B cell (primary cell): ENCODE results near the gene SREBF1. TPM values are rescaled to one million over a fixed set of nuclear protein-coding genes. Genes with fewer than 3 reads are reported as not detected.
A peak's percentile ranks its signal among the peaks of the same experiment; 100 is the strongest.

Experiments
- ATAC-seq: fragments of 200-7000 bp; cut with Tn5 transposase; one replicate; pipeline ENCODE4 v1.10.0; 2021; ENCODE audit warnings: low read depth, mild to moderate bottlenecking, moderate number of reproducible peaks, moderate library complexity
- CTCF ChIA-PET: fragments of 350-600 bp; sonication (Branson Sonifier 250); formaldehyde crosslinking; loops from one replicate; lab custom pipeline; 2021; ENCODE audit warnings: antibody characterized with exemption, inconsistent platforms; lab: Charles Lee
- POLR2A ChIA-PET: fragments of 350-600 bp; sonication (Branson Sonifier 250); formaldehyde crosslinking; loops from one replicate; lab custom pipeline; 2021; ENCODE audit warnings: antibody characterized with exemption; lab: Charles Lee
- DNase-seq: peaks from one replicate; pipeline ENCODE4 v3.0.0; 2013
- H2AFZ ChIP-seq: 2 replicates; pipeline ENCODE4 v1.6.1; 2012; ENCODE audit warnings: mild to moderate bottlenecking, low read depth, low read length; ENCODE audit not compliant: insufficient read depth, poor library complexity, severe bottlenecking
- H3K27ac ChIP-seq, 2 donors: 1 replicate in 1 of 2; 2 replicates in 1 of 2; pipeline ENCODE4 v1.5.1; 2012 to 2013; ENCODE audit warnings: low read length in 2 of 2, mild to moderate bottlenecking in 2 of 2, moderate library complexity in 1 of 2
- H3K27me3 ChIP-seq, 4 experiments: fragments of 200-600 bp in 1 of 4; sonication (generic) in 1 of 4; replicated peaks in 1 of 4; 1 replicate in 2 of 4; 2 replicates in 2 of 4; pipeline versions ENCODE4 v1.6.1 to v1.7.0; 2013 to 2016; ENCODE audit warnings: low read length in 3 of 4, mild to moderate bottlenecking in 2 of 4, mixed read lengths in 1 of 4, moderate library complexity in 1 of 4; ENCODE audit not compliant: insufficient read depth in 4 of 4, control insufficient read depth in 3 of 4; ENCODE audit errors: control extremely low read depth in 1 of 4
- H3K36me3 ChIP-seq, 2 experiments: replicated peaks in 1 of 2; 1 replicate in 1 of 2; 2 replicates in 1 of 2; pipeline versions ENCODE4 v1.6.1 to v1.7.1; 2013; ENCODE audit warnings: low read length in 1 of 2; ENCODE audit not compliant: insufficient read depth in 2 of 2, control insufficient read depth in 1 of 2; ENCODE audit errors: control extremely low read depth in 1 of 2, extremely low read depth in 1 of 2
- H3K4me1 ChIP-seq, 2 donors: fragments of 200-600 bp in 1 of 2; sonication (generic) in 1 of 2; 1 replicate in 1 of 2; 2 replicates in 1 of 2; pipeline versions ENCODE4 v1.5.1 to v1.6.1; 2013 to 2017; ENCODE audit warnings: low read length in 2 of 2; ENCODE audit not compliant: control insufficient read depth in 2 of 2, insufficient read depth in 2 of 2
- H3K4me2 ChIP-seq: replicated peaks from 2 replicates; pipeline ENCODE3; 2012; ENCODE audit warnings: mild to moderate bottlenecking, low read depth, low read length; ENCODE audit not compliant: poor library complexity, severe bottlenecking
- H3K4me3 ChIP-seq, 5 experiments: fragments of 200-600 bp in 1 of 5; sonication (generic) in 1 of 5; 1 replicate in 3 of 5; 2 replicates in 2 of 5; pipeline versions ENCODE4 v1.5.1 to v1.7.0; 2011 to 2016; ENCODE audit warnings: low read length in 4 of 5, mild to moderate bottlenecking in 4 of 5, low read depth in 2 of 5, control low read depth in 1 of 5, moderate library complexity in 1 of 5; ENCODE audit not compliant: insufficient read depth in 1 of 5; ENCODE audit errors: control extremely low read depth in 1 of 5, extremely low read depth in 1 of 5
- H3K79me2 ChIP-seq: fragments of 200-600 bp; sonication (generic); one replicate; pipeline ENCODE4 v1.6.0; 2016; ENCODE audit warnings: low read length; ENCODE audit not compliant: control insufficient read depth, insufficient read depth
- H3K9ac ChIP-seq: fragments of 200-600 bp; sonication (generic); 2 replicates; pipeline ENCODE4 v1.6.1; 2017; ENCODE audit warnings: mild to moderate bottlenecking, low read length, moderate library complexity
- H3K9me3 ChIP-seq, 3 donors: one replicate each; pipeline versions ENCODE4 v1.6.1 to v1.7.1; 2013; ENCODE audit warnings: low read length in 2 of 3; ENCODE audit not compliant: control insufficient read depth in 2 of 3, insufficient read depth in 1 of 3; ENCODE audit errors: control extremely low read depth in 1 of 3
- H4K20me1 ChIP-seq: 2 replicates; pipeline ENCODE4 v1.6.0; 2012; ENCODE audit warnings: mild to moderate bottlenecking, low read length; ENCODE audit not compliant: insufficient read depth, control insufficient read depth, poor library complexity, severe bottlenecking
- H3K27ac Mint-ChIP-seq: one replicate; pipeline ENCODE4 v1.8.0; 2021; ENCODE audit warnings: mixed read lengths
- H3K27me3 Mint-ChIP-seq: one replicate; pipeline ENCODE4 v1.8.0; 2021; ENCODE audit warnings: mixed read lengths
- H3K4me1 Mint-ChIP-seq: one replicate; pipeline ENCODE4 v1.8.0; 2021; ENCODE audit warnings: mixed read lengths
- H3K4me3 Mint-ChIP-seq: one replicate; pipeline ENCODE4 v1.8.0; 2021; ENCODE audit warnings: mixed read lengths
- H3K9me3 Mint-ChIP-seq: one replicate; pipeline ENCODE4 v1.8.0; 2022; ENCODE audit warnings: mixed read lengths; ENCODE audit not compliant: insufficient read depth
- CTCF ChIP-seq: fragments of 200-600 bp; IDR thresholded peaks from one replicate; pipeline ENCODE4 v1.8.0; 2022; ENCODE audit warnings: antibody characterized with exemption, mild to moderate bottlenecking
- EZH2 ChIP-seq: IDR thresholded peaks from 2 replicates; pipeline ENCODE4 v1.6.1; 2012; ENCODE audit warnings: borderline replicate concordance, low read depth, mild to moderate bottlenecking, moderate library complexity, low read length; ENCODE audit not compliant: insufficient read depth, poor library complexity, severe bottlenecking
- WGBS: methylation state at CpG from one replicate; pipeline ENCODE4 v1.1.5; 2013; ENCODE audit warnings: missing lambda C conversion rate; ENCODE audit not compliant: insufficient coverage; 5-methylcytosine and 5-hydroxymethylcytosine counted together
- intact Hi-C: fragments of 100-400 bp; cut with micrococcal nuclease; formaldehyde crosslinking; loops from one replicate; pipeline ENCODE4 v1.10.0; 2022
- polyA plus RNA-seq: library from polyadenylated mRNA; depleted of rRNA; stranded (reverse); fragments of >200 nt; gene quantifications from 2 replicates; pipeline ENCODE4 v1.2.3, GENCODE V29; 2012
- total RNA-seq, 2 donors: library from RNA; stranded (reverse); fragments of 120-200 nt in 1 of 2; gene quantifications; 1 replicate in 1 of 2; 2 replicates in 1 of 2; pipeline versions ENCODE4 v1.2.3 to v1.2.4, GENCODE V29; 2013 to 2022

SREBF1 gene
- total and polyA plus RNA-seq, 2 donors (not counting 1 experiment from before 2014, with no cell fraction given) = 21.6 to 34.9 TPM

GRCh38 chr17:17832032-17832363 is 4.8 kb downstream of the SREBF1 start:
- no peak overlapping the region for H3K4me3 ChIP-seq
- Mint-ChIP-seq H3K4me3 (no peak overlapping the region), H3K27ac (peak overlapping the region; percentile 7), H3K9me3 (no peaks in the 10 kb centered on the region), H3K27me3 (no peaks in the 10 kb centered on the region), H3K4me1 (peaks cover 41% of the 10 kb centered on the region)
- H3K9ac ChIP-seq = no peak overlapping the region
- no peak overlapping the region for H3K4me2 ChIP-seq
- no peaks in the 10 kb centered on the region for H3K27me3 ChIP-seq
- no peak for TF ChIP-seq EZH2
- TF ChIP-seq CTCF = no peak
- peaks cover 78% of the 10 kb centered on the region for H4K20me1 ChIP-seq
- ChIA-PET POLR2A (no interaction called here), CTCF (interaction anchor here (0.9 to 4.8 kb wide), 2 partner anchors 20 to 152 kb away, joined by 4 to 28 read pairs; no protein-coding TSS in a partner anchor)
- no peak for DNase-seq
- H3K79me2 ChIP-seq = peaks cover 58% of the 10 kb centered on the region
- no peak overlapping the region for H3K27ac ChIP-seq
- no peak overlapping the region for H2AFZ ChIP-seq
- H3K9me3 ChIP-seq = no peaks in the 10 kb centered on the region
- ATAC-seq = no peak
- peaks cover 0 to 4% of the 10 kb centered on the region in 2 experiments for H3K36me3 ChIP-seq
- WGBS = 100% methylated on average over 1 of the region's 2 CpGs
- intact Hi-C loops = loop anchor here (10.0 kb wide), 1 partner anchor 203 kb away; the partner anchor contains the start of genes ATPAF2 and GID4
- H3K4me1 ChIP-seq = peaks cover 27 to 30% of the 10 kb centered on the region in 2 donors

- 97% methylated on average over 11 of the region's 12 CpGs for WGBS
- Histone ChIP-seq H4K20me1 (peaks cover 81% of the 10 kb centered on the region), H3K9me3 (no peaks in the 10 kb centered on the region), H3K4me3 (no peak overlapping the region), H3K36me3 (peaks cover 0 to 4% of the 10 kb centered on the region in 2 experiments), H3K4me1 (peaks cover 27 to 32% of the 10 kb centered on the region in 2 donors), H3K4me2 (no peak overlapping the region), H2AFZ (no peak overlapping the region), H3K9ac (no peak overlapping the region), H3K79me2 (peaks cover 58% of the 10 kb centered on the region), H3K27me3 (no peaks in the 10 kb centered on the region), H3K27ac (no peak overlapping the region)
- no peak overlapping the region for H3K27ac Mint-ChIP-seq
- ChIA-PET CTCF (interaction anchor here (4.8 kb wide), 1 partner anchor 19 kb away, joined by 28 read pairs; no protein-coding TSS in a partner anchor), POLR2A (no interaction called here)
- intact Hi-C loops = loop anchor here (10.0 kb wide), 1 partner anchor 203 kb away; the partner anchor contains the start of genes ATPAF2 and GID4
- no peak overlapping the region for H3K4me3 Mint-ChIP-seq
- H3K4me1 Mint-ChIP-seq = peaks cover 45% of the 10 kb centered on the region
- no peaks in the 10 kb centered on the region for H3K27me3 Mint-ChIP-seq
- no peaks in the 10 kb centered on the region for H3K9me3 Mint-ChIP-seq
- DNase-seq (no peak), ATAC-seq (no peak)
- TF ChIP-seq CTCF = no peak
- TF ChIP-seq EZH2 = no peak
Observed at GRCh38 chr17:17831208-17832031, 5.4 kb downstream of the SREBF1 start.
